ENCODE results near the gene HP1BP3. TPM values are rescaled to one million over a fixed set of nuclear protein-coding genes. Genes with fewer than 3 reads are reported as not detected.

HP1BP3 gene
- total and polyA plus RNA-seq, 5 experiments from 2014 or later: 220 to 362 (median 282) TPM

DNA sequence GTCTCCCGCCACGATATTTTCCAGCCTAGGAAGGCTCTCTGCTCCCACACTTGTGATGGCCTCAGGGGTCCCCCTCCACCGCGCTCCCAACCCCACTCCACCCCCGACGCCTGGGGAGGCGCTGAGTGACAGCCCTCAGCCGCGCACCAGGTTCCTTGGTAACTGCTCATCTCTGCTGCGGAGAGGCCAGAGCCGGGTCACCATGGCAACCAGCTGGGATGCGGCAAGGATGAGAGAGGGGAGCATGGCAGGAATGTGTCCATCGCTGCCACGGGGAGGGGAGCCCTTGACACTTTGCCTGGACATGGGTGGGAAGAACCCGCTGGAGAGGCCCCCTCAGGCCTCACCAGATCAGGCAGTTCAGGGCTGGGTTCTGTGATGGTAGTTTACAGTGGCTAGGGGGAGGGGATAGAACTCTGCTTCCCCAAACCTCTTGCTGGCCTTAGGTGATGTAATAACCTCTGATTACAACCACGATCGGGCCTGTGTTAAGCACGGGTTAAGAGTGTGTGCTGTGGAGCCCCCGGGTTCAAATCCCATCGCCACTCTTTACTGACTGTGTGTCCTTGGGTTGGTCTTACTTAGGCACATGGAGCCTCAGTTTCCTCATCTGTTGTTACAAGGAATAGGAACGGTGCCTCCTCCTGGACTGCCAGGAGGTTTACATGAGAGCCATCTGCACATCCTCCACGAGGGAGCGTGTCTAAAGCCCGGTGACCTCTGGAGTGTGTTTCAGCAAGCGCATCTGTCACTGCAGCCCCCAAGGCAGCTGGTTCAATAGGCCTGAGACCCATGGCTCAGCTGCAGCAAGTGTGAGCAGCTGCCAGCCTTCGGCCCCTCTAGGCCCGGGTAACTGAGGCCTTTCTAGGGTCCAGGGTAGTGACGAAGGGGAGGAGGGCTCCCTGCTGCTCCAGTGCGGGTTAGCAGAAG is 75.6 kb downstream of the HP1BP3 start:
- H3K9me3 Mint-ChIP-seq: peaks cover 0 to 2% (median 0%) of the 10 kb centered on the region in 9 donors

DNA sequence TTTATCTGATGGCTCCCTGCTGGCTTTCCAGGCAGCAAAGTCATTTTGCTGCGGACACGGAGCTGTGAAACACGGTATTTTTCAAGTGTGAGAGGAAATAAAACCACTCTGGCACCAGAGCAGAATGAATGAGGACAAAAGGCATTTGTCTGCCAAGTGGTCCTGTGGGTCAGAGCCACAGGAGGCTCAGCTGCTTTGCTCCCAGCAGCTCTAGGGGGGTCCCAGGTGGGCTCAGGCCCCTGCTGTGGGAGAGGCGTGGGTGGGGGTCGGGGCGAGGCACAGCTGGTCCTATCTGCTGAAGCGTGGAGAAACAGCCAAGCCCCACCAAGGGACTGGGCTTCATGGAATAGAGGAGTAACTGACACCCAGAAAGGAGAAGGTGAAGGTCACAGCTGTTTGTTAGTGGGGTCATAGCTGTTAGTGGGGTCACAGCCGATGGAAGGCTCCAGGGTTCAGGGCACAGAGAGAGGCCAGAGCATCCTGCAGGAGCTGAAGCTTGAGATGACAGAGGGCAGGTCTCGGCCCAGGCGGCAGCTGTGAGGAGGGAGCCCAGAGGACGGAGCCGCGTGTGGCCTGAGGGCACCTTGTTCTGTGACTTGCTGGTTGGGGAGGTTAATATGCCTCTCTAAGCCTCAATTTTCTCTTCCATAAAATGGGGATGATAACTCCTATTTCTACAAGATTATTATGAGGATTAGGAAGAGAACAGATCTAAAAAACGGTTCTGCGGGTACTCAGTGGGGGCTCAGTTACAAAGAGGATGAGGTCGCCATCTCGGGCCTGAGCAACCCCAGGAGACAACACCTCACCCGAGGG is 76.4 kb downstream of the HP1BP3 start:
- H3K4me3 Mint-ChIP-seq: no peak overlapping the region
- no peaks in the 10 kb centered on the region for H3K36me3 Mint-ChIP-seq
- H3K27ac Mint-ChIP-seq: no peak overlapping the region
- peaks cover 0 to 25% (median 14%) of the 10 kb centered on the region in 5 donors for H3K27me3 Mint-ChIP-seq
- DNase-seq: no peak
- POLR2A ChIA-PET: no interaction called here
- no peaks in the 10 kb centered on the region for H3K9me3 Mint-ChIP-seq
- no peak for ATAC-seq
- H3K4me1 Mint-ChIP-seq: no peaks in the 10 kb centered on the region

More for the DNA sequence above, 75.6 kb downstream of the HP1BP3 start:
- Mint-ChIP-seq H3K36me3 (peaks cover 0 to 2% (median 0%) of the 10 kb centered on the region in 3 donors), H3K4me3 (no peak overlapping the region), H3K27me3 (peaks cover 5 to 33% (median 19%) of the 10 kb centered on the region in 5 donors), H3K4me1 (peaks cover 0 to 4% (median 1%) of the 10 kb centered on the region in 4 donors), H3K27ac (no peak overlapping the region)
- POLR2A ChIA-PET: no interaction called here
- ATAC-seq (no peak), DNase-seq (no peak)

DNA sequence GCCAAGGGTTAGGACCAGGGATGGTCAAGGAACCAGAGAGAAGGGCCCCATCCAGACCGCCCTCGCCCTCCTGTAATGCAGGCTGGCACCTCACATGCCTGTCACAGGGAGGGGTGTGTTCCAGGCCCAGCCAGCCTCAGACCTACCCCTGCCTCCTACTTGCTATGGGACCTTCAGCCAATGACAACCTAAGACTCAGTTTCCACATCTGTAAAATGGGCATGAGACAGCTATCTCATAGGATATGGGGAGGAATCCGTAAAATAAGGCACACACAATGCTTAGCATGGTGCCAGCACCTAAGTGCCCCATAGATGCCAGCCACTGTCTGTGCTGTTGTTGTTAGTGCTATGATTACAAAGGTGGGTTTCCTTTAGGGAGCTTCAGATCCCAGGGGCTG is 77.2 kb downstream of the HP1BP3 start:
- Mint-ChIP-seq H3K9me3 (no peaks in the 10 kb centered on the region), H3K4me3 (no peak overlapping the region), H3K27me3 (peaks cover 0 to 18% (median 5%) of the 10 kb centered on the region in 5 donors), H3K36me3 (no peaks in the 10 kb centered on the region), H3K4me1 (no peaks in the 10 kb centered on the region), H3K27ac (no peak overlapping the region)
- ATAC-seq (no peak), DNase-seq (no peak)
- POLR2A ChIA-PET: no interaction called here

DNA sequence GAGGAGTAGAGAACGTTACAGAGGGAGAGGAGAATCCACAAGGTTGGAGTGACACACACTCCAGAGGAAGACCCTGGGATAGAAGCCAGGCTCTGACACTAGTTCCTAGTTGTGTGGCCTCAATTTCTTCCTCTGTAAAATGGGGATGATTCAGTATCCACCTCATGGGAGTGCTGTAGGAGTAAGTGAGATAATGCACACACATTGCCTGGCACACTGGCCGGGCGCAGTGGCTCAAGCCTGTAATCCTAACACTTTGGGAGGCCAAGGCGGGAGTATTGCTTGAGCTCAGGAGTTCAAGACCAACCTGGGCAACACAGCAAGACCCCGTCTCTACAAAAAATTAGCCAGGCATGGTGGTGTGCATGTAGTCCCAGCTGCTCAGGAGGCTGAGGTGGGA is 78.2 kb downstream of the HP1BP3 start:
- H3K4me3 Mint-ChIP-seq: no peak overlapping the region
- H3K9me3 Mint-ChIP-seq: no peaks in the 10 kb centered on the region
- H3K27ac Mint-ChIP-seq: no peak overlapping the region
- no peaks in the 10 kb centered on the region for H3K36me3 Mint-ChIP-seq
- no peaks in the 10 kb centered on the region for H3K4me1 Mint-ChIP-seq
- ATAC-seq (no peak), DNase-seq (no peak)
- H3K27me3 Mint-ChIP-seq: peaks cover 0 to 15% (median 4%) of the 10 kb centered on the region in 5 donors
- POLR2A ChIA-PET: no interaction called here

DNA sequence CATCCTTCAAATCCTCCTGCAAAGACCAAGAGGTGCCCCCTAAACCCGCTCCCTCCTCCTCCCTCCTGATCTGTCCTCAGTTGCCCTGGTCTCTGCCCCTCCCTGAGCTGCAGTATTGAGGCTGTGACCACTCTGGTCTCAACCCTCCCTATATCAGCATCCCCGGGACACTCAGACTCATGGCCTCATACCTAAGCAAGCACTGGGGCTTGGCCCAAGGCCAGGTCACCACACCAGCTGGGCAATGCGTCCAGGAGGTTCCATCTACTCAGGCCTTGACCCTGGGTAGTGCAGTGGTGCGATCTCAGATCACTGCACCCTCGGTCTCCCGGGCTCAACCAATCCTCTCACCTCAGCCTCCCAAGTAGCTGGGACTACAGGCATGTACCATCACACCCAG is 79.0 kb downstream of the HP1BP3 start:
- POLR2A ChIA-PET: no interaction called here
- peak overlapping the region in 3 of 10 donors; percentile 56 to 86 (median 66) for H3K27ac Mint-ChIP-seq
- H3K4me1 Mint-ChIP-seq: no peaks in the 10 kb centered on the region
- no peak for ATAC-seq
- DNase-seq: no peak
- peaks cover 0 to 11% (median 3%) of the 10 kb centered on the region in 5 donors for H3K27me3 Mint-ChIP-seq
- no peak overlapping the region for H3K4me3 Mint-ChIP-seq
- no peaks in the 10 kb centered on the region for H3K9me3 Mint-ChIP-seq
- no peaks in the 10 kb centered on the region for H3K36me3 Mint-ChIP-seq

DNA sequence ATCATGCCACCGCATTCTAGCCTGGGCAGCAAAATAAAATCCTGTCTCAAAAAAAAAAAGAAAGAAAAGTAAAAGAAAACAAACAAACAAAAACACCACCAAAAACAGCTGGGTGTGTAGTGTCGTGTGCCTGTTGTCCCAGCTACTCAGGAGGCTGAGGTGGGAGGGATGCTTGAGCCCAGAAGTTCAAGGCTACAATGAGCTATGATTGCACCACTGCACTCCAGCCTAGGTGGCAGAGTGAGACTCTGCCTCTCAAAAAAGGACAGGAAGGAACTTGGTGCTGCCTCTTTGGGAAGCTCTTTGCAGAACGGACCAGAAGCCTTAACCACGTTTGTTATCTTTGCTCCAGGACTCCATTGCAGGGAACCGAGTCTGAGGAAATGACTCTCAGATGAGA is 80.3 kb downstream of the HP1BP3 start:
- H3K4me1 Mint-ChIP-seq: no peaks in the 10 kb centered on the region
- POLR2A ChIA-PET: interaction anchor here (0.7 kb wide), 1 partner anchor 26 kb away, joined by 4 read pairs; the partner anchor contains the start of gene SH2D5
- H3K4me3 Mint-ChIP-seq: no peak overlapping the region
- H3K36me3 Mint-ChIP-seq: no peaks in the 10 kb centered on the region
- no peaks in the 10 kb centered on the region for H3K9me3 Mint-ChIP-seq
- DNase-seq: no peak
- peak overlapping the region in 1 of 10 donors; percentile 39 for H3K27ac Mint-ChIP-seq
- no peak for ATAC-seq
- peaks cover 0 to 12% (median 2%) of the 10 kb centered on the region in 5 donors for H3K27me3 Mint-ChIP-seq

DNA sequence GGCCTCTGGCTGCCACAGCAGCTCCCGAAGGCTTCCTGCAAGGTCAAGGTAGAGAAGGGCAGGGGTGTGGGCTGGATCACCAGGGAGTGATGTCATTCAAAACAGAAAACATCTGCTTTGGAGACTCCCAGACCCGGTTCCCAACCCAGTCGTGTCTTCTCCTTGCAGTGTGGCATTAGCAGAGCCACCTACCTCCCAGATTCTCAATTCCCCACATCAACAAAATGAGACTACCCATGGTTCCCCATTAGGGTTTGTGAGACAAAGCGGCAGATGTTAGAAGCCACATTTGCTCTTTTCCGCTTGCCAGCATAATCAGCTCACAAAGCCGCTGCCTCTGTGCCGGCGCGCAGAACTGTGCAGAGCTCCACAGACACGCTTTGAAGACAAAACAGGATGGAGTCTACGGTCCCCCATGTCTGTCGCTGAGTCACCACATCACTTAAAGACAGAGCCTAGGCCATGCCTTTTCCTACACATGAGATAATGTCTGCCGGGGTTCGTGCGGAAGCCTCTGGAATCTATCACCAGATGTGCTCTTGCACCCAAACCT is 81.8 kb downstream of the HP1BP3 start:
- no peak overlapping the region for H3K27ac Mint-ChIP-seq
- POLR2A ChIA-PET: no interaction called here
- no peaks in the 10 kb centered on the region for H3K36me3 Mint-ChIP-seq
- H3K27me3 Mint-ChIP-seq: peaks cover 0 to 13% (median 2%) of the 10 kb centered on the region in 5 donors
- no peaks in the 10 kb centered on the region for H3K4me1 Mint-ChIP-seq
- ATAC-seq (peak in 1 of 2 donors; percentile 57), DNase-seq (no peak)
- no peak overlapping the region for H3K4me3 Mint-ChIP-seq
- no peaks in the 10 kb centered on the region for H3K9me3 Mint-ChIP-seq

DNA sequence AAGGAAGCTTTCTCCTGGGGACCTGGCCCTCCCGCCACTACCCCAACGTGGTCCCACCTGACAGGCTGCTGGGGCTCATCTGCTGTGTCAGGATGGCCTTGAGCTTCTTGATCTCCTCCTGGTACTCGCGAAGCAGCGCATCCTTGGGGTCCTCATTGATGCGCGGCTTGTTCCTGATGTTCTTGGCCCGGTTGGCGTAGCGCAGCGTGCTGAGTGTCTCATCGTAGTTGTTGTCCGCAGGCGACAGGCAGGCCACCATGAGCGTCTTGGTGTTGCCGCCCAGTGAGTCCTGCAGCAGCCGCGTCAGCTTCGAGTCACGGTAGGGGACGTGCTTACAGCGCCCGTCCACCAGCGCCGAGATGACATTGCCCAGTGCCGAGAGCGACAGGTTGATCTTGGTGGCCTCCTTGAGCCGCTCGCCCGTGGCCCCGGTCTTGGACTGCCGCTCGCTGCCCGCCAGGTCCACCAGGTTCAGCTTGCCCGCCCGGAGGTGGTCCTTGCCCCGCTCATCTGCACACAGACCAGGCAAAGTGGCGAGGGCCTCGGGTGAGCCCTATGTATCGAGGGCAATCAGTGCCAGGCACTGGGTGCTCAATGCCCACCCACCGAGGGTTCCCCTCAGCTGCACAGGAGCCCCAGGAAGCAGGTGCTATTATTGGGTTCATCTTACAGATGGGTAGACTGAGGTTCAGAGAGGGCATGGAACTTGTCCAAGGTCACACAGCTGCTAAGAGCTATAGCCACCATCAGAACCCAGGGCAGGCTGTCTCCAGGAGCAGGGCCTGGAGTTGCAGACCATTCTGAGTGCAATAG is 82.5 kb downstream of the HP1BP3 start:
- no peak for DNase-seq
- Mint-ChIP-seq H3K9me3 (no peaks in the 10 kb centered on the region), H3K27ac (no peak overlapping the region), H3K27me3 (peaks cover 0 to 8% (median 2%) of the 10 kb centered on the region in 5 donors), H3K4me1 (no peaks in the 10 kb centered on the region), H3K4me3 (no peak overlapping the region), H3K36me3 (no peaks in the 10 kb centered on the region)
- no peak for ATAC-seq
- POLR2A ChIA-PET: no interaction called here

DNA sequence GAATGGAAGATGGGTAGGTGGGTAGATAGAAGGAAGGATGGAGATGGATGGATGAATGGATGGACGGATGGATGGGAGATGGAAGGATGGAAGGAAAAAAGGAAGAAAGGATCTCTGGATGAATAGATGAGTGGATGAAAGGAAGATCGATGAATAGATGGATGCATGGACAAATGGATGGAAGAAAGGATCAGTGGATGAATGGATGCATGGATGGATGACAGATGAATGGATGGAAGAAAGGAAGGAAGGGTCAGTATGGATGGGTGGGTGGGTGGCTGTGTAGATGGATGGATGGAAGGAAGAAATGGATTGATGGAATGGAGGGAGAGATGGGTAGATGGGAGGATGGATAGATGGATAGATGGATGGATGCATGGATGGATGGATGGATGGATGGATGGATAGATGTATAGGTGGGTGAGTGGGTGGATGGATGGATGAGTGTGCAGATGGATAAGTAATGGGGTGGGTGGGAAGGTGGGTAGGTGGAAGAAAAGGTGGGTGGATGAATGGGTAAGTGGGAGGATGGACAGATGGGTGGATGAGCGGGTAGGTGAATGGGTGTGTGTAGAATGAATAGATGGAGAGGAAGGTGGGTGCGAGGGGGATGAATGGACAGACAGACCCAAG is 83.9 kb downstream of the HP1BP3 start:
- no peak for DNase-seq
- Mint-ChIP-seq H3K4me3 (no peak overlapping the region), H3K36me3 (no peaks in the 10 kb centered on the region), H3K27ac (peak overlapping the region in 2 of 10 donors; percentile 4 to 36), H3K9me3 (no peaks in the 10 kb centered on the region), H3K4me1 (no peaks in the 10 kb centered on the region), H3K27me3 (peaks cover 0 to 7% (median 2%) of the 10 kb centered on the region in 5 donors)
- no peak for ATAC-seq
- POLR2A ChIA-PET: interaction anchor here (0.5 to 0.7 kb wide), 2 partner anchors 11 to 61 kb away, joined by 4 read pairs; no protein-coding TSS in a partner anchor

DNA sequence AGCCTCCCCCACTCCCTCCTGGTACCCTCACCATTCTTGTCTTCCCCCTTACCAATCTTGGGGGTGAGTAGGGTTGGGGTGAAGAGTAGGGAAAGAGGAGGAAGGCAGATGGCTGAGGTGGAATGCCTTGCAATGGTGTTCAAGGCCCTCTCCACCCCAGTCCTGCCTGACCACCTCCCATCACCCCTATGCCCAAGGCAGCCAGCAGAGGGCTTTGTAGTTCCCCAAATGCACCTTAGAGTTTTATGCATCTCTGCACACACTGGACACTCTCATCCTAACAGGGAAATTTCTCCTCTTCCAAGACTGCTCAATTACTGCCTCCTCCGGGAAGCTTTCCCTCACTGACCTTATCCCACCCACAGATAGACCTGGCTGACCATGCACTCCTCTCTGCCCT is 84.7 kb downstream of the HP1BP3 start:
- POLR2A ChIA-PET: interaction anchor here (0.5 kb wide), 1 partner anchor 416 kb away, joined by 3 read pairs; no protein-coding TSS in a partner anchor
- no peak overlapping the region for H3K4me3 Mint-ChIP-seq
- H3K27me3 Mint-ChIP-seq: peaks cover 0 to 7% (median 2%) of the 10 kb centered on the region in 5 donors
- no peaks in the 10 kb centered on the region for H3K4me1 Mint-ChIP-seq
- no peaks in the 10 kb centered on the region for H3K9me3 Mint-ChIP-seq
- H3K27ac Mint-ChIP-seq: no peak overlapping the region
- DNase-seq (no peak), ATAC-seq (no peak)
- no peaks in the 10 kb centered on the region for H3K36me3 Mint-ChIP-seq

DNA sequence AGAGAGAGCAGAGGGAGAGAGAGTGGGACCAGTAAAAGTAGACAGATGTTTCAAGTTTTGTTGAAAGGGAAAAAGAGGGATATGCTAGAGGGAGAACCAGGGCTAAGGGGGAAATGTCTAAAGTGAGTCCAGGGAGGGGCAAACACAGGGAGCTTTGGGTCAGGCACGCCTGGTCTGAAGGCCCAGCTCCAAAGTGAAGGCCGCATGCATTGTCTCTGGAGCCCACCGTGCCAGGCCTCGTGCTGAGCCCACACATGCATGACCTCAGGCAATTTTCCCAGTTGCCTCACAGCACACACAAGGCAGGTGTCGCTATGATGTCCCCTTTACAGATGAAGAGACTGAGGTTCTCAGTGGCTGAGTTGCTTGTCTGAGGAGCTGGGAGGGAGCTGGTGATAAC is 85.3 kb downstream of the HP1BP3 start:
- H3K27me3 Mint-ChIP-seq: peaks cover 0 to 7% (median 0%) of the 10 kb centered on the region in 5 donors
- H3K4me1 Mint-ChIP-seq: peaks cover 0 to 2% (median under 1%) of the 10 kb centered on the region in 4 donors
- POLR2A ChIA-PET: interaction anchor here (0.5 kb wide), 1 partner anchor 417 kb away, joined by 3 read pairs; no protein-coding TSS in a partner anchor
- H3K9me3 Mint-ChIP-seq: no peaks in the 10 kb centered on the region
- H3K36me3 Mint-ChIP-seq: no peaks in the 10 kb centered on the region
- no peak for ATAC-seq
- H3K4me3 Mint-ChIP-seq: no peak overlapping the region
- no peak overlapping the region for H3K27ac Mint-ChIP-seq
- no peak for DNase-seq

All from naive thymus-derived CD8-positive, alpha-beta T cell (primary cell).